CD4-positive, alpha-beta T cell (primary cell): ENCODE results near the gene MAN2A1. TPM values are rescaled to one million over a fixed set of nuclear protein-coding genes. Genes with fewer than 3 reads are reported as not detected.

Experiments
- ATAC-seq: fragments of 200-7000 bp; cut with Tn5 transposase; one replicate; pipeline ENCODE4 v1.10.0; 2022; ENCODE audit warnings: mild to moderate bottlenecking; ENCODE audit not compliant: poor library complexity
- CTCF ChIA-PET: fragments of 350-600 bp; sonication (Branson Sonifier 250); formaldehyde crosslinking; loops from one replicate; lab custom pipeline; 2021; ENCODE audit warnings: antibody characterized with exemption, inconsistent platforms; lab: Charles Lee
- POLR2A ChIA-PET: fragments of 350-600 bp; sonication (Branson Sonifier 250); formaldehyde crosslinking; loops from one replicate; lab custom pipeline; 2021; ENCODE audit warnings: antibody characterized with exemption, inconsistent platforms; lab: Charles Lee
- DNase-seq, 14 experiments: peaks; one replicate each; pipeline ENCODE4 v3.0.0-alpha.2; 2013 to 2020; ENCODE audit warnings: mixed read lengths in 2 of 14
- H3K27ac ChIP-seq, 2 donors: one replicate each; pipeline versions ENCODE4 v1.5.1 to v1.7.0; 2013; ENCODE audit warnings: low read length in 2 of 2, low read depth in 1 of 2, mild to moderate bottlenecking in 1 of 2
- H3K27me3 ChIP-seq, 2 experiments: 1 replicate in 1 of 2; 2 replicates in 1 of 2; pipeline versions ENCODE4 v1.6.1 to v1.7.0; 2013; ENCODE audit warnings: low read length in 2 of 2, control low read depth in 1 of 2, mild to moderate bottlenecking in 1 of 2, moderate library complexity in 1 of 2; ENCODE audit not compliant: insufficient read depth in 2 of 2, control insufficient read depth in 1 of 2
- H3K36me3 ChIP-seq: one replicate; pipeline ENCODE4 v1.6.1; 2013; ENCODE audit warnings: low read length, control low read depth; ENCODE audit not compliant: insufficient read depth
- H3K4me1 ChIP-seq: one replicate; pipeline ENCODE4 v1.6.1; 2013; ENCODE audit warnings: low read length, control low read depth; ENCODE audit not compliant: insufficient read depth
- H3K4me3 ChIP-seq: one replicate; pipeline ENCODE4 v1.5.1; 2013; ENCODE audit warnings: mild to moderate bottlenecking, low read length, moderate library complexity
- H3K9me3 ChIP-seq, 2 experiments: 1 replicate in 1 of 2; 2 replicates in 1 of 2; pipeline versions ENCODE4 v1.6.1 to v1.7.0; 2013; ENCODE audit warnings: low read length in 2 of 2, mild to moderate bottlenecking in 2 of 2, control low read depth in 1 of 2, moderate library complexity in 1 of 2; ENCODE audit not compliant: control insufficient read depth in 1 of 2, insufficient read depth in 1 of 2
- H3K27ac Mint-ChIP-seq: one replicate; pipeline ENCODE4 v1.8.0; 2020; ENCODE audit warnings: mixed read lengths
- H3K27me3 Mint-ChIP-seq: one replicate; pipeline ENCODE4 v1.8.0; 2021; ENCODE audit warnings: mixed read lengths
- H3K36me3 Mint-ChIP-seq: one replicate; pipeline ENCODE4 v1.8.0; 2021; ENCODE audit warnings: low read depth, mixed read lengths
- H3K4me1 Mint-ChIP-seq: one replicate; pipeline ENCODE4 v1.8.0; 2021; ENCODE audit warnings: low read depth, mixed read lengths
- H3K4me3 Mint-ChIP-seq: one replicate; pipeline ENCODE4 v1.8.0; 2020; ENCODE audit warnings: mild to moderate bottlenecking, mixed read lengths
- H3K9me3 Mint-ChIP-seq: one replicate; pipeline ENCODE4 v1.8.0; 2020; ENCODE audit warnings: mixed read lengths
- CTCF ChIP-seq: fragments of 200-600 bp; IDR thresholded peaks from one replicate; pipeline ENCODE4 v1.8.0; 2022; ENCODE audit warnings: antibody characterized with exemption, mild to moderate bottlenecking
- intact Hi-C, 2 experiments: fragments of 100-400 bp; cut with DNase I in 1 of 2; cut with micrococcal nuclease in 1 of 2; formaldehyde crosslinking; loops; one replicate each; pipeline versions ENCODE4 v1.15.1 to v1.9.0; 2023 to 2025; cut with DNase I, micrococcal nuclease
- total RNA-seq, 174 experiments: library from RNA in 2 of 174; stranded (reverse) in 2 of 174; gene quantifications; one replicate each; pipeline ENCODE4 v1.2.3 and lab custom pipeline; 2021 to 2026

The MAN2A1 gene
- total RNA-seq, 2 experiments from 2014 or later, result 50.6 to 52.7 TPM

GRCh38 chr5:109880907-109881685 is 191.4 kb downstream of the MAN2A1 start:
- CTCF ChIA-PET, result no interaction called here

DNA sequence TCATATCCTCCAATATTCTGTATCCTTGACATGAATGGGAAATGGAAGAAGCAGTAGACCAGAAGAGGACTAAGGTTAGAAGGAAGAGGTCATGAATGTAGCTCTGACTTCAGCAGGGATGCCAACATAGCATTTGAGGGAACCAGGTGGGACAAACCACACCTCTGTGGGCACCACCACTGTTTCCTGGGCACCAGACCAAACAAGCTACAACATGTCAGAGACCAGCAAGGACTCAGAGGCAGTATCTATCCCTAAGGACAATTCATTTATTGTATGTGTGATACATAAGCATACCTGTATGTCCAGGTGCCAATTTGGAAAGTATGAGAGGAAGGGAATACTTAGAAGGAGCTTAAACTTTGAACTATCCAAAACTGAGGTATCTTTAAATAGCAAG is 192.8 kb downstream of the MAN2A1 start:
- CTCF ChIA-PET, result no interaction called here
- POLR2A ChIA-PET, result no interaction called here

More at GRCh38 chr5:109880907-109881685, 191.4 kb downstream of the MAN2A1 start:
- H3K4me1 ChIP-seq, result peaks cover 2% of the 10 kb centered on the region
- no peaks in the 10 kb centered on the region for H3K27me3 ChIP-seq
- no peak overlapping the region for H3K27ac ChIP-seq
- no peak overlapping the region for H3K4me3 ChIP-seq
- H3K9me3 ChIP-seq, result peaks cover 0 to 17% of the 10 kb centered on the region in 2 experiments
- Mint-ChIP-seq H3K9me3 (no peaks in the 10 kb centered on the region), H3K27me3 (no peaks in the 10 kb centered on the region), H3K4me3 (no peak overlapping the region), H3K4me1 (peaks cover 30% of the 10 kb centered on the region), H3K27ac (no peak overlapping the region), H3K36me3 (no peaks in the 10 kb centered on the region)
- ATAC-seq (no peak), DNase-seq (no peak)
- no peaks in the 10 kb centered on the region for H3K36me3 ChIP-seq
- TF ChIP-seq CTCF, result no peak
- POLR2A ChIA-PET, result interaction anchor here (1.2 to 1.5 kb wide), 2 partner anchors 40 to 53 kb away, joined by 3 read pairs; no protein-coding TSS in a partner anchor
- intact Hi-C loops, result no loop called here

DNA sequence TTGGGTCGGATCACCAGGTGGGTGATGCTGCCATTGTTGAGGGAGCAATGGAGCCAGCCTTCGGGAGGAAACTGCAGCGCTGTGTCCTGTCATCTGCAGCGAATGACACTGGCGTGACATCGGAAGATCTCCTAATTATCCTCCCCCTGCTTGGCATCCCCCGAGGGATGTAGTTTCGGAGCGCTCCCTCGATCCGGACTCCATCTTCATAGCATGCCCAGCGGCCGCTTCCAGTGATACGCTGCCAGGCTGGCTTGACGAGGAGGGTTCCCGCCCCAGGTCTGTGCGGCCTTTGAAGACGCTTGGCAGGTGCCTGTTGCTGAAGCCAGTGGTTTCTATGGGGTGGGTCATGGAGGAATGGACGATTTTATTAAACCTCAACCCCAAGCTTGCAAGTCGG is 194.9 kb downstream of the MAN2A1 start:
- H3K4me1 Mint-ChIP-seq, result peaks cover 38% of the 10 kb centered on the region
- no peak for DNase-seq
- no peaks in the 10 kb centered on the region for H3K27me3 Mint-ChIP-seq
- H3K27ac Mint-ChIP-seq, result no peak overlapping the region
- no peak overlapping the region for H3K4me3 ChIP-seq
- no peaks in the 10 kb centered on the region for H3K36me3 Mint-ChIP-seq
- H3K9me3 ChIP-seq, result peaks cover 0 to 17% of the 10 kb centered on the region in 2 experiments
- intact Hi-C loops, result no loop called here
- POLR2A ChIA-PET, result no interaction called here
- CTCF ChIA-PET, result no interaction called here
- no peaks in the 10 kb centered on the region for H3K36me3 ChIP-seq
- H3K4me3 Mint-ChIP-seq, result no peak overlapping the region
- H3K4me1 ChIP-seq, result no peaks in the 10 kb centered on the region
- no peak overlapping the region for H3K27ac ChIP-seq
- H3K27me3 ChIP-seq, result no peaks in the 10 kb centered on the region
- no peak for ATAC-seq
- no peaks in the 10 kb centered on the region for H3K9me3 Mint-ChIP-seq
- no peak for TF ChIP-seq CTCF

More for the DNA sequence above, 192.8 kb downstream of the MAN2A1 start:
- intact Hi-C loops, result no loop called here
- Mint-ChIP-seq H3K4me3 (no peak overlapping the region), H3K27me3 (no peaks in the 10 kb centered on the region), H3K36me3 (no peaks in the 10 kb centered on the region), H3K27ac (no peak overlapping the region), H3K4me1 (peaks cover 20% of the 10 kb centered on the region), H3K9me3 (no peaks in the 10 kb centered on the region)
- H3K27me3 ChIP-seq, result no peaks in the 10 kb centered on the region
- no peaks in the 10 kb centered on the region for H3K36me3 ChIP-seq
- no peak for TF ChIP-seq CTCF
- DNase-seq (no peak), ATAC-seq (no peak)
- peaks cover 0 to 17% of the 10 kb centered on the region in 2 experiments for H3K9me3 ChIP-seq
- no peak overlapping the region for H3K27ac ChIP-seq
- no peak overlapping the region for H3K4me3 ChIP-seq
- H3K4me1 ChIP-seq, result no peaks in the 10 kb centered on the region
